ENCODE measurements around the gene NECAB2.

DNA sequence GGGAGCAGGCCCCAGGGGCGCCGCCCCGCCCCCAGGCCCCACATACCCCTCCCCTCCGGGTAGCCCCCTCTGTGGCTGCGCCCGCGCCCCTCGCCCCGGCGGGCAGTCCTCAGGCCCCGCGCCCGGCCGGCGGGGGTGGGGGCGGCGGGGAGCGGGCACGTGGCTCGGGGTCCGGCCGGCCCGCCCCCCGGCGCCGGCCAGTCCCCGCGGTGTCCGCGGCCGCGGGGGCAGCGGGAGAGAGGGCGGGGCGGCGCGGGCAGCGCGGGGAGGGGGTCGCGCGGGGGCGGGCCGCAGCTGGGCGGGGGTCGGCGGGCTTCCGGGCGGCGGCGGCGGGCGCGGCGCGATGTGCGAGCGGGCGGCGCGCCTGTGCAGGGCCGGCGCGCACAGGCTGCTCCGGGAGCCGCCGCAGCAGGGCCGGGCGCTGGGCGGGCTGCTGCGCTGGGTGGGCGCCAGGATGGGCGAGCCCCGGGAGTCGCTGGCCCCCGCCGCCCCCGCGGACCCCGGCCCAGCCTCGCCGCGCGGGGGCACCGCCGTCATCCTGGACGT lies 335 bp downstream of the NECAB2 start:
- TF ChIP-seq, protein P1, sequence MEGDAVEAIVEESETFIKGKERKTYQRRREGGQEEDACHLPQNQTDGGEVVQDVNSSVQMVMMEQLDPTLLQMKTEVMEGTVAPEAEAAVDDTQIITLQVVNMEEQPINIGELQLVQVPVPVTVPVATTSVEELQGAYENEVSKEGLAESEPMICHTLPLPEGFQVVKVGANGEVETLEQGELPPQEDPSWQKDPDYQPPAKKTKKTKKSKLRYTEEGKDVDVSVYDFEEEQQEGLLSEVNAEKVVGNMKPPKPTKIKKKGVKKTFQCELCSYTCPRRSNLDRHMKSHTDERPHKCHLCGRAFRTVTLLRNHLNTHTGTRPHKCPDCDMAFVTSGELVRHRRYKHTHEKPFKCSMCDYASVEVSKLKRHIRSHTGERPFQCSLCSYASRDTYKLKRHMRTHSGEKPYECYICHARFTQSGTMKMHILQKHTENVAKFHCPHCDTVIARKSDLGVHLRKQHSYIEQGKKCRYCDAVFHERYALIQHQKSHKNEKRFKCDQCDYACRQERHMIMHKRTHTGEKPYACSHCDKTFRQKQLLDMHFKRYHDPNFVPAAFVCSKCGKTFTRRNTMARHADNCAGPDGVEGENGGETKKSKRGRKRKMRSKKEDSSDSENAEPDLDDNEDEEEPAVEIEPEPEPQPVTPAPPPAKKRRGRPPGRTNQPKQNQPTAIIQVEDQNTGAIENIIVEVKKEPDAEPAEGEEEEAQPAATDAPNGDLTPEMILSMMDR (IDR thresholded peaks at IDR 0.05): no peak
- TF ChIP-seq POLR2A (IDR thresholded peaks at IDR 0.05): no peak

Measured in vagina (tissue), 2 donors.